HG03135 (cell line): ENCODE data around the gene FOXF1.

Experiments used
- ATAC-seq: cut with Tn5 transposase; IDR thresholded peaks from one replicate; pipeline ENCODE4 v1.9.1; 2021; ENCODE audit warnings: mild to moderate bottlenecking, moderate library complexity; ENCODE audit not compliant: unreplicated experiment

FOXF1 gene

GRCh38 chr16:86492267-86492960, 17.9 kb upstream of the FOXF1 start:
- ATAC-seq, result no peak

- no peak for ATAC-seq
Measured at GRCh38 chr16:86492961-86493629, 17.2 kb upstream of the FOXF1 start.

GRCh38 chr16:86494039-86494564, 16.2 kb upstream of the FOXF1 start:
- no peak for ATAC-seq

GRCh38 chr16:86494565-86495356, 15.6 kb upstream of the FOXF1 start:
- no peak for ATAC-seq

GRCh38 chr16:86495357-86495701, 15.0 kb upstream of the FOXF1 start:
- ATAC-seq, result no peak

- no peak for ATAC-seq
Measured at GRCh38 chr16:86495756-86496261, 14.5 kb upstream of the FOXF1 start.

- ATAC-seq, result no peak
Measured at GRCh38 chr16:86496262-86496928, 13.9 kb upstream of the FOXF1 start.

GRCh38 chr16:86496929-86497461, 13.3 kb upstream of the FOXF1 start:
- ATAC-seq, result no peak

GRCh38 chr16:86497551-86498021, 12.7 kb upstream of the FOXF1 start:
- ATAC-seq, result no peak

- ATAC-seq, result no peak
Measured at GRCh38 chr16:86498155-86498670, 12.1 kb upstream of the FOXF1 start.

GRCh38 chr16:86498671-86499439, 11.5 kb upstream of the FOXF1 start:
- ATAC-seq, result no peak

GRCh38 chr16:86499440-86499786, 10.9 kb upstream of the FOXF1 start:
- no peak for ATAC-seq

GRCh38 chr16:86499889-86500707, 10.2 kb upstream of the FOXF1 start:
- no peak for ATAC-seq

- ATAC-seq, result no peak
Measured at GRCh38 chr16:86500708-86501510, 9.4 kb upstream of the FOXF1 start.

- no peak for ATAC-seq
Measured at GRCh38 chr16:86501989-86502855, 8.1 kb upstream of the FOXF1 start.

- no peak for ATAC-seq
Measured at GRCh38 chr16:86502856-86503748, 7.2 kb upstream of the FOXF1 start.
